Panc1 (cell line): ENCODE results near the gene CCL28. TPM values are rescaled to one million over a fixed set of nuclear protein-coding genes. Genes with fewer than 3 reads are reported as not detected.

Experiments
- ATAC-seq: fragments of 200-7000 bp; cut with Tn5 transposase; 2 replicates; pipeline ENCODE4 v1.9.1; 2020; ENCODE audit warnings: mild to moderate bottlenecking, moderate library complexity
- BruUV-seq: library from RNA; stranded (reverse); fragments of 400-500 nt; replicated peaks from 2 replicates; lab custom pipeline; 2021; lab: Mats Ljungman, UMichigan
- CTCF ChIA-PET: fragments of 300-600 bp; sonication (Branson Sonifier 250); formaldehyde crosslinking; loops from one replicate; lab custom pipeline; 2022; ENCODE audit warnings: antibody characterized with exemption; lab: Charles Lee
- POLR2A ChIA-PET: fragments of 300-600 bp; sonication (Branson Sonifier 250); formaldehyde crosslinking; loops from one replicate; lab custom pipeline; 2022; ENCODE audit warnings: antibody characterized with exemption; lab: Charles Lee
- DNase-seq: peaks from one replicate; pipeline ENCODE4 v3.0.0-alpha.2; 2010; ENCODE audit warnings: low read depth, low spot score
- H3K27ac ChIP-seq: 2 replicates; pipeline ENCODE4 v1.5.1; 2011; ENCODE audit warnings: mild to moderate bottlenecking, low read length, inconsistent platforms
- H3K27me3 ChIP-seq: fragments of 200-500 bp; sonication (Bioruptor generic); 2 replicates; pipeline ENCODE4 v1.6.0; 2014; ENCODE audit warnings: low read length, inconsistent platforms; ENCODE audit not compliant: control insufficient read depth, insufficient read depth
- H3K36me3 ChIP-seq: fragments of 200-500 bp; sonication (Bioruptor generic); 2 replicates; pipeline ENCODE4 v1.5.1; 2014; ENCODE audit warnings: inconsistent platforms, mild to moderate bottlenecking, low read length, moderate library complexity; ENCODE audit not compliant: control insufficient read depth, insufficient read depth
- H3K4me1 ChIP-seq: 2 replicates; pipeline ENCODE4 v1.5.1; 2011; ENCODE audit warnings: inconsistent platforms, mild to moderate bottlenecking, low read length, moderate library complexity; ENCODE audit not compliant: control insufficient read depth, insufficient read depth
- H3K4me3 ChIP-seq, 2 experiments: 2 replicates each; pipeline ENCODE4 v1.5.1; 2011 to 2012; ENCODE audit warnings: low read depth in 2 of 2, low read length in 2 of 2, mild to moderate bottlenecking in 2 of 2, inconsistent platforms in 1 of 2, moderate library complexity in 1 of 2
- H3K9me3 ChIP-seq: fragments of 200-500 bp; sonication (Bioruptor generic); 2 replicates; pipeline ENCODE4 v1.5.1; 2014; ENCODE audit warnings: low read depth, mild to moderate bottlenecking, inconsistent platforms, low read length, moderate library complexity; ENCODE audit not compliant: control insufficient read depth, insufficient read depth
- POLR2AphosphoS5 ChIP-seq: IDR thresholded peaks from 2 replicates; pipeline ENCODE4 v1.6.1; 2012; ENCODE audit warnings: mild to moderate bottlenecking, low read depth, low read length, moderate library complexity
- SIN3A ChIP-seq: IDR thresholded peaks from 2 replicates; pipeline ENCODE4 v1.6.1; 2012; ENCODE audit warnings: low read depth, mild to moderate bottlenecking, low read length, moderate library complexity, borderline replicate concordance; ENCODE audit not compliant: insufficient read depth
- TCF7L2 ChIP-seq: IDR thresholded peaks from 2 replicates; pipeline ENCODE4 v1.6.1; 2011; ENCODE audit warnings: mild to moderate bottlenecking, low read depth, low read length, inconsistent platforms
- in situ Hi-C: cut with HindIII; loops from 2 replicates; pipeline ENCODE4 v1.10.0; 2016; ENCODE audit warnings: low sequenced_read_pairs, low pct_unique_long_range_greater_than_20kb
- intact Hi-C: fragments of 100-400 bp; cut with micrococcal nuclease; formaldehyde crosslinking; loops from one replicate; pipeline ENCODE4 v1.10.0; 2022; ENCODE audit not compliant: unreplicated experiment
- total RNA-seq: library from RNA; stranded (reverse); gene quantifications from one replicate; pipeline ENCODE4 v1.2.1, GENCODE V29; 2021; ENCODE audit not compliant: unreplicated experiment
- TF ChIP-seq, protein P1 (sequence below), 2 experiments: IDR thresholded peaks; 2 replicates each; pipeline ENCODE4 v1.6.1; 2011 to 2012; ENCODE audit warnings: low read depth in 2 of 2, control low read depth in 1 of 2, low read length in 1 of 2, mild to moderate bottlenecking in 1 of 2, moderate library complexity in 1 of 2; ENCODE audit not compliant: insufficient read depth in 1 of 2
- TF ChIP-seq, protein P2 (sequence below): fragments of 450-650 bp; IDR thresholded peaks from 2 replicates; pipeline ENCODE4 v1.5.1; 2017; ENCODE audit warnings: mild to moderate bottlenecking

CCL28 gene
- total RNA-seq, 1 experiment from 2014 or later, result 5.8 TPM

- in situ Hi-C loops (no loop called here), intact Hi-C loops (loop anchor here (5.0 kb wide), 1 partner anchor 80 kb away; no protein-coding TSS in a partner anchor)
- Histone ChIP-seq H3K27me3 (no peaks in the 10 kb centered on the region), H3K4me1 (no peaks in the 10 kb centered on the region), H3K9me3 (no peaks in the 10 kb centered on the region), H3K27ac (no peak overlapping the region), H3K4me3 (no peak overlapping the region), H3K36me3 (no peaks in the 10 kb centered on the region)
- ATAC-seq (no peak), DNase-seq (no peak)
- no TSS peak for BruUV-seq
- CTCF ChIA-PET, result interaction anchor here (0.5 to 0.6 kb wide), 2 partner anchors 103 to 262 kb away, joined by 3 to 8 read pairs; no protein-coding TSS in a partner anchor
- TF ChIP-seq SIN3A (no peak), POLR2AphosphoS5 (no peak), TCF7L2 (no peak)
- TF ChIP-seq, protein P1, sequence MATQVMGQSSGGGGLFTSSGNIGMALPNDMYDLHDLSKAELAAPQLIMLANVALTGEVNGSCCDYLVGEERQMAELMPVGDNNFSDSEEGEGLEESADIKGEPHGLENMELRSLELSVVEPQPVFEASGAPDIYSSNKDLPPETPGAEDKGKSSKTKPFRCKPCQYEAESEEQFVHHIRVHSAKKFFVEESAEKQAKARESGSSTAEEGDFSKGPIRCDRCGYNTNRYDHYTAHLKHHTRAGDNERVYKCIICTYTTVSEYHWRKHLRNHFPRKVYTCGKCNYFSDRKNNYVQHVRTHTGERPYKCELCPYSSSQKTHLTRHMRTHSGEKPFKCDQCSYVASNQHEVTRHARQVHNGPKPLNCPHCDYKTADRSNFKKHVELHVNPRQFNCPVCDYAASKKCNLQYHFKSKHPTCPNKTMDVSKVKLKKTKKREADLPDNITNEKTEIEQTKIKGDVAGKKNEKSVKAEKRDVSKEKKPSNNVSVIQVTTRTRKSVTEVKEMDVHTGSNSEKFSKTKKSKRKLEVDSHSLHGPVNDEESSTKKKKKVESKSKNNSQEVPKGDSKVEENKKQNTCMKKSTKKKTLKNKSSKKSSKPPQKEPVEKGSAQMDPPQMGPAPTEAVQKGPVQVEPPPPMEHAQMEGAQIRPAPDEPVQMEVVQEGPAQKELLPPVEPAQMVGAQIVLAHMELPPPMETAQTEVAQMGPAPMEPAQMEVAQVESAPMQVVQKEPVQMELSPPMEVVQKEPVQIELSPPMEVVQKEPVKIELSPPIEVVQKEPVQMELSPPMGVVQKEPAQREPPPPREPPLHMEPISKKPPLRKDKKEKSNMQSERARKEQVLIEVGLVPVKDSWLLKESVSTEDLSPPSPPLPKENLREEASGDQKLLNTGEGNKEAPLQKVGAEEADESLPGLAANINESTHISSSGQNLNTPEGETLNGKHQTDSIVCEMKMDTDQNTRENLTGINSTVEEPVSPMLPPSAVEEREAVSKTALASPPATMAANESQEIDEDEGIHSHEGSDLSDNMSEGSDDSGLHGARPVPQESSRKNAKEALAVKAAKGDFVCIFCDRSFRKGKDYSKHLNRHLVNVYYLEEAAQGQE (IDR thresholded peaks at IDR 0.05; ENCODE audit: insufficient read depth in 1 of 2, low read depth in 2 of 2, low read length in 1 of 2), result no peak
- TF ChIP-seq, protein P2, sequence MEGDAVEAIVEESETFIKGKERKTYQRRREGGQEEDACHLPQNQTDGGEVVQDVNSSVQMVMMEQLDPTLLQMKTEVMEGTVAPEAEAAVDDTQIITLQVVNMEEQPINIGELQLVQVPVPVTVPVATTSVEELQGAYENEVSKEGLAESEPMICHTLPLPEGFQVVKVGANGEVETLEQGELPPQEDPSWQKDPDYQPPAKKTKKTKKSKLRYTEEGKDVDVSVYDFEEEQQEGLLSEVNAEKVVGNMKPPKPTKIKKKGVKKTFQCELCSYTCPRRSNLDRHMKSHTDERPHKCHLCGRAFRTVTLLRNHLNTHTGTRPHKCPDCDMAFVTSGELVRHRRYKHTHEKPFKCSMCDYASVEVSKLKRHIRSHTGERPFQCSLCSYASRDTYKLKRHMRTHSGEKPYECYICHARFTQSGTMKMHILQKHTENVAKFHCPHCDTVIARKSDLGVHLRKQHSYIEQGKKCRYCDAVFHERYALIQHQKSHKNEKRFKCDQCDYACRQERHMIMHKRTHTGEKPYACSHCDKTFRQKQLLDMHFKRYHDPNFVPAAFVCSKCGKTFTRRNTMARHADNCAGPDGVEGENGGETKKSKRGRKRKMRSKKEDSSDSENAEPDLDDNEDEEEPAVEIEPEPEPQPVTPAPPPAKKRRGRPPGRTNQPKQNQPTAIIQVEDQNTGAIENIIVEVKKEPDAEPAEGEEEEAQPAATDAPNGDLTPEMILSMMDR, result no peak
- POLR2A ChIA-PET, result interaction anchor here (1.0 kb wide), 1 partner anchor 265 kb away, joined by 3 read pairs; no protein-coding TSS in a partner anchor
Observed at GRCh38 chr5:43386960-43387362, 25.2 kb downstream of the CCL28 start.

GRCh38 chr5:43376496-43377140 is 35.6 kb downstream of the CCL28 start:
- H3K27me3 ChIP-seq, result no peaks in the 10 kb centered on the region
- ChIA-PET POLR2A (no interaction called here), CTCF (no interaction called here)
- no peak for ATAC-seq
- in situ Hi-C loops, result no loop called here
- no peaks in the 10 kb centered on the region for H3K9me3 ChIP-seq
- intact Hi-C loops, result no loop called here
- H3K27ac ChIP-seq, result no peak overlapping the region
- BruUV-seq, result no TSS peak
- TF ChIP-seq SIN3A (no peak), TCF7L2 (no peak), POLR2AphosphoS5 (no peak)
- TF ChIP-seq, protein P2, result no peak
- TF ChIP-seq, protein P1 (IDR thresholded peaks at IDR 0.05; ENCODE audit: insufficient read depth in 1 of 2, low read depth in 2 of 2, low read length in 1 of 2), result no peak
- H3K36me3 ChIP-seq, result no peaks in the 10 kb centered on the region
- no peak for DNase-seq
- H3K4me3 ChIP-seq, result no peak overlapping the region
- H3K4me1 ChIP-seq, result no peaks in the 10 kb centered on the region
